Kidney (tissue), 14 donors: ENCODE data around the gene KCTD2. TPM values are rescaled to one million over a fixed set of nuclear protein-coding genes. Genes with fewer than 3 reads are reported as not detected.

ENCODE experiments used
- DNase-seq, 5 donors: peaks; one replicate each; pipeline ENCODE4 v3.0.0-alpha.2; 2013 to 2020
- FAIRE-seq: peaks from 2 replicates; lab custom pipeline; 2012; peaks lifted over from hg19 to GRCh38; lab: Jason Lieb, UNC
- H3K27ac ChIP-seq, 2 donors: one replicate each; pipeline ENCODE4 v1.7.0; 2013; ENCODE audit warnings: low read depth in 2 of 2, low read length in 2 of 2, inconsistent platforms in 1 of 2
- H3K27me3 ChIP-seq: one replicate; pipeline ENCODE4 v1.7.1; 2013; ENCODE audit warnings: low read length, inconsistent platforms; ENCODE audit not compliant: control insufficient read depth, insufficient read depth
- H3K36me3 ChIP-seq, 3 donors: one replicate each; pipeline versions ENCODE4 v1.7.0 to v1.7.1; 2013; ENCODE audit warnings: low read length in 3 of 3, control low read depth in 1 of 3, inconsistent platforms in 1 of 3; ENCODE audit not compliant: insufficient read depth in 3 of 3, control insufficient read depth in 2 of 3
- H3K4me1 ChIP-seq, 3 donors: one replicate each; pipeline versions ENCODE4 v1.7.0 to v1.7.1; 2013; ENCODE audit warnings: low read length in 3 of 3, inconsistent platforms in 1 of 3, low read depth in 1 of 3; ENCODE audit not compliant: control insufficient read depth in 2 of 3, insufficient read depth in 2 of 3
- H3K4me3 ChIP-seq, 3 donors: one replicate each; pipeline versions ENCODE4 v1.7.0 to v1.8.1; 2013; ENCODE audit warnings: low read length in 3 of 3, control low read depth in 1 of 3, inconsistent platforms in 1 of 3
- H3K9ac ChIP-seq, 3 donors: one replicate each; pipeline versions ENCODE4 v1.7.0 to v1.7.1; 2013; ENCODE audit warnings: low read length in 3 of 3, control low read depth in 1 of 3, inconsistent platforms in 1 of 3
- H3K9me3 ChIP-seq, 3 donors: one replicate each; pipeline versions ENCODE4 v1.7.0 to v1.7.1; 2013; ENCODE audit warnings: low read length in 3 of 3, control low read depth in 1 of 3, inconsistent platforms in 1 of 3; ENCODE audit not compliant: control insufficient read depth in 2 of 3, insufficient read depth in 1 of 3
- CTCF ChIP-seq: IDR thresholded peaks from 3 replicates; pipeline ENCODE4 v1.5.1; 2012; ENCODE audit warnings: mild to moderate bottlenecking, moderate library complexity, borderline replicate concordance; ENCODE audit not compliant: insufficient read depth; ENCODE audit errors: extremely low read depth
- intact Hi-C: fragments of 100-400 bp; cut with DNase I; formaldehyde crosslinking; loops from one replicate; pipeline ENCODE4 v1.11.1; 2022
- polyA plus RNA-seq: library from polyadenylated mRNA; stranded (reverse); fragments of 350-450 nt; fragmentation: Illumina TruSeq; extraction: RNeasy Lipid Tissue Mini Kit (QIAGEN cat#74804); gene quantifications from one replicate; pipeline ENCODE4 v1.2.3, GENCODE V29; 2014; ENCODE audit warnings: low read depth, low replicate concordance; ENCODE audit not compliant: insufficient read depth
- total RNA-seq: library from RNA; stranded (reverse); fragmentation: NEBNext Ultra II Directional; extraction: Animal tissue kit (Norgen Biotek cat#: 25700); gene quantifications from one replicate; pipeline ENCODE4 v1.2.1, GENCODE V29; 2021
- donor health status: control.
- donor health status: control.
- donor health status: control.
- donor health status: control.
- donor health status: control.
- donor health status: DM: yes; HTN: yes; CAD: no.
- donor health status: Normal renal cell carcinoma (clear cell type).

The KCTD2 gene
- total and polyA plus RNA-seq, 2 donors from 2014 or later, result 26.0 to 30.2 TPM

DNA sequence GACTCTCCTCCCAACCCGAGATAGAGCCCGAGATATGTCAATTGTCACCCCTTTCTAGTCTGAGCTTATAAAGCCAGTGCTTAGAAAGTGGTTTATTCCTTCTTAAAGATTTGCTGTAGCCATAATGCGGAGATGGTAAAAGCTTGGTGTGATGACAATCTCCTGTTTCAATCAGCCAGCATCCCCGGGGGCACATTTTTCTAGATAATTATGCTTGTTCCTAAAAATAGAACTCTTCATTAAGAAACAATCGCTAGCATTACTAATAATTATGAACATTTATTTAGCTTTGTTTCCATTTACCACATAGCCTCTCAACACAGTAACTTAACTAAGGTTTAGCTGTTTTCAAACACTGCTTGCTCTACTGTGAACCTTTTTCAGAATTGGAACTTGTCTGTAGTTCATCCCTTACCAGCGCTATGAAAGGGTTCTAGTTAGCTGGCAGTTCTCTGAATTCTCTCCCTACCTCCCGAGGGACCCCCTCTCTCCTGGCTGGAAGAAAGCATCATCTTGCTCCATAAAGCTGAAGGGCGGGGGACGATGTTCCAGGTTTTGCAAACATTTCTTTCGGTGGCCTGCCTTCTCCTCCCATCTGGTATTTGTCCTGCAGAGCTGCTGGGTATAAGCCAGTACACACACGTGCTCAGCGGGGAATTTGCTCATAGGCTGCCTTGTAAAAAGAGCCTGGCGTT is 35.5 kb upstream of the KCTD2 start:
- peak overlapping the region in 2 of 3 donors; percentile 87 to 91 for H3K4me3 ChIP-seq
- TF ChIP-seq CTCF, result no peak
- no peak for FAIRE-seq
- H3K4me1 ChIP-seq, result peaks cover 4 to 16% (median 9%) of the 10 kb centered on the region in 3 donors
- intact Hi-C loops, result no loop called here
- H3K36me3 ChIP-seq, result peaks cover 0 to 3% (median 1%) of the 10 kb centered on the region in 3 donors
- DNase-seq, result peak; percentile 54 to 88 (median 67)
- peak overlapping the region in 2 of 3 donors; percentile 33 to 82 for H3K9ac ChIP-seq
- no peaks in the 10 kb centered on the region for H3K27me3 ChIP-seq
- peak overlapping the region; percentile 66 to 76 for H3K27ac ChIP-seq
- no peaks in the 10 kb centered on the region for H3K9me3 ChIP-seq

- Histone ChIP-seq H3K4me1 (peaks cover 4 to 16% (median 9%) of the 10 kb centered on the region in 3 donors), H3K27ac (peak overlapping the region; percentile 66 to 76)
- intact Hi-C loops, result no loop called here
Observed at GRCh38 chr17:75012096-75012345, 35.0 kb upstream of the KCTD2 start.

DNA sequence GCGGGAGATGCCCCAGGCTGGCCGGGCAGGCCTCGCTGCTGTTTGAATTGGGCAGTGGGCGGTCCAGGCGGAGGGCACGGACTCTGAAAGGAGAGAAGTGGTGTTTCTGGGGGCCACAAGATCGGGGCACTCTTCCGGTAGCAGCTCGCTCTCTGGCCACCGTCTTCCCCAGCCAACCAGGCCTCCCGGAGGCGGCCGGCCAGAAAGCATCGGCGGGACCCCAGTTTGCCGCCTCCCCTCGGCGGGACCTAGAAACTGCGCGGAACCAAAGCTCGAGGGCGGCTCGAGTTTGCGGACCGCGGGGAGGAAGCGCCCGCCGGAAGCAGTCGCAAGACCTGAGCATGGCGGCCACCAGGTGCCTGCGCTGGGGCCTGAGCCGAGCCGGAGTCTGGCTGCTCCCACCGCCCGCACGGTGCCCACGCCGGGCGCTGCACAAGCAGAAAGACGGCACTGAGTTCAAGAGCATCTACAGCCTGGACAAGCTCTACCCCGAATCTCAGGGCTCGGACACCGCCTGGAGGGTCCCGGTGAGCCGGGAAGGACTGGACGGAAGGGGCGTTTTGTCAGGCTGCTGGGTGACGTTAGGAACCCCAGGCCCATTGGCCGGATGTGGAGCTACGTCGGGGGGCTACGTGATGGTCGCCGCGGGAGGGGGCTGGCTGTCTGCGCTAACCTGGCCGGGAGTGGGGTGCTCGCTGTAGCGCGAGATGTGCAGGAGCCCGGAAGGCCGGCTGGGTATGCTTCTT is 34.5 kb upstream of the KCTD2 start, which contains the start of gene MRPL58:
Gene MRPL58, plus strand, starts transcription at position 325 of the 746 bp plus-strand sequence. Its CDS starts 17 bp downstream, at position 342.
- peaks cover 0 to 5% (median 4%) of the 10 kb centered on the region in 3 donors for H3K36me3 ChIP-seq
- H3K9me3 ChIP-seq, result no peaks in the 10 kb centered on the region
- DNase-seq (peak; percentile 94 to 96 (median 94)), FAIRE-seq (no peak)
- peak; percentile 44 for TF ChIP-seq CTCF
- intact Hi-C loops, result no loop called here
- peaks cover 4 to 16% (median 9%) of the 10 kb centered on the region in 3 donors for H3K4me1 ChIP-seq
- H3K27me3 ChIP-seq, result no peaks in the 10 kb centered on the region
- H3K27ac ChIP-seq, result peak within 1 kb of the TSS; percentile 66 to 76
- peak within 1 kb of the TSS; percentile 80 to 90 (median 82) for H3K9ac ChIP-seq
- H3K4me3 ChIP-seq, result peak within 1 kb of the TSS; percentile 87 to 92 (median 91)

More at GRCh38 chr17:75012096-75012345, 35.0 kb upstream of the KCTD2 start:
- H3K9ac ChIP-seq, result peak overlapping the region; percentile 33 to 82 (median 45)
- DNase-seq (no peak), FAIRE-seq (no peak)
- H3K27me3 ChIP-seq, result no peaks in the 10 kb centered on the region
- TF ChIP-seq CTCF, result no peak
- peaks cover 0 to 5% (median 4%) of the 10 kb centered on the region in 3 donors for H3K36me3 ChIP-seq
- no peaks in the 10 kb centered on the region for H3K9me3 ChIP-seq
- peak overlapping the region; percentile 87 to 92 (median 91) for H3K4me3 ChIP-seq
